TTC549 (cell line): ENCODE measurements around the gene KIRREL1.

Experiments
- FAIRE-seq: peaks from 2 replicates; lab custom pipeline; 2012; peaks lifted over from hg19 to GRCh38; lab: Jason Lieb, UNC

KIRREL1 gene

GRCh38 chr1:158035976-158036583 is 42.6 kb downstream of the KIRREL1 start:
- peak; percentile 98 for FAIRE-seq

- no peak for FAIRE-seq
Measured at GRCh38 chr1:158037008-158037865, 43.8 kb downstream of the KIRREL1 start.

GRCh38 chr1:158037866-158038359 is 44.5 kb downstream of the KIRREL1 start:
- no peak for FAIRE-seq

- FAIRE-seq, result no peak
Measured at GRCh38 chr1:158038793-158039192, 45.3 kb downstream of the KIRREL1 start.

GRCh38 chr1:158039380-158039779 is 45.9 kb downstream of the KIRREL1 start:
- FAIRE-seq, result no peak

- no peak for FAIRE-seq
Measured at GRCh38 chr1:158040323-158040722, 46.9 kb downstream of the KIRREL1 start.

- FAIRE-seq, result no peak
Measured at GRCh38 chr1:158043232-158043631, 49.8 kb downstream of the KIRREL1 start.

GRCh38 chr1:158045639-158046038 is 52.2 kb downstream of the KIRREL1 start:
- FAIRE-seq, result no peak

- no peak for FAIRE-seq
Measured at GRCh38 chr1:158046715-158047510, 53.5 kb downstream of the KIRREL1 start.

- FAIRE-seq, result no peak
Measured at GRCh38 chr1:158048371-158049067, 55.1 kb downstream of the KIRREL1 start.

GRCh38 chr1:158049853-158050252 is 56.4 kb downstream of the KIRREL1 start:
- no peak for FAIRE-seq

GRCh38 chr1:158053276-158053675 is 59.8 kb downstream of the KIRREL1 start:
- no peak for FAIRE-seq

- FAIRE-seq, result no peak
Measured at GRCh38 chr1:158054721-158055120, 61.3 kb downstream of the KIRREL1 start.

GRCh38 chr1:158055854-158056253 is 62.4 kb downstream of the KIRREL1 start:
- no peak for FAIRE-seq

- no peak for FAIRE-seq
Measured at GRCh38 chr1:158056498-158056897, 63.1 kb downstream of the KIRREL1 start.

- FAIRE-seq, result no peak
Measured at GRCh38 chr1:158058237-158058985, 65.0 kb downstream of the KIRREL1 start.

- no peak for FAIRE-seq
Measured at GRCh38 chr1:158059984-158060383, 66.5 kb downstream of the KIRREL1 start.

- no peak for FAIRE-seq
Measured at GRCh38 chr1:158062174-158062573, 68.7 kb downstream of the KIRREL1 start.

GRCh38 chr1:158067662-158068061 is 74.2 kb downstream of the KIRREL1 start:
- FAIRE-seq, result no peak

- FAIRE-seq, result no peak
Measured at GRCh38 chr1:158068918-158069317, 75.5 kb downstream of the KIRREL1 start.

GRCh38 chr1:158071138-158071537 is 77.7 kb downstream of the KIRREL1 start:
- FAIRE-seq, result no peak
